HK-2 (cell line): ENCODE data around the gene NKPD1.
"Not testable (repeated sequence)": the region's sequence is repeated elsewhere in the genome, so short reads cannot be mapped to it uniquely, and the experiment has no call there.

Experiments used
- DNase-seq: peaks from one replicate; pipeline ENCODE4 v3.0.0-alpha.2; 2018; ENCODE audit not compliant: unreplicated experiment

NKPD1 gene

GRCh38 chr19:45140144-45140503, 20.7 kb downstream of the NKPD1 start:
- DNase-seq = no peak

- DNase-seq = no peak
These were observed 21.3 kb downstream of the NKPD1 start for GRCh38 chr19:45139286-45140143.

GRCh38 chr19:45138303-45138751, 22.5 kb downstream of the NKPD1 start:
- no peak for DNase-seq

- DNase-seq = no peak
These were observed 23.5 kb downstream of the NKPD1 start for GRCh38 chr19:45137179-45137761.

GRCh38 chr19:45136507-45137178, 24.1 kb downstream of the NKPD1 start:
- no peak for DNase-seq

GRCh38 chr19:45135176-45135885, 25.5 kb downstream of the NKPD1 start:
- DNase-seq = no peak

GRCh38 chr19:45133661-45134060, 27.1 kb downstream of the NKPD1 start:
- DNase-seq = no peak

GRCh38 chr19:45130888-45131615, 29.7 kb downstream of the NKPD1 start:
- DNase-seq = no peak

GRCh38 chr19:45130236-45130635, 30.5 kb downstream of the NKPD1 start:
- DNase-seq = no peak

- DNase-seq = no peak
These were observed 32.0 kb downstream of the NKPD1 start for GRCh38 chr19:45128806-45129205.

- DNase-seq = no peak
These were observed 32.6 kb downstream of the NKPD1 start for GRCh38 chr19:45128146-45128545.

- DNase-seq = no peak
These were observed 34.1 kb downstream of the NKPD1 start for GRCh38 chr19:45126654-45127053.

- DNase-seq = peak; percentile 77
These were observed 34.7 kb downstream of the NKPD1 start for GRCh38 chr19:45125975-45126493.

GRCh38 chr19:45125360-45125759, 35.4 kb downstream of the NKPD1 start:
- DNase-seq = no peak

- DNase-seq = no peak
These were observed 36.8 kb downstream of the NKPD1 start for GRCh38 chr19:45124021-45124420.

GRCh38 chr19:45123440-45123850, 37.3 kb downstream of the NKPD1 start:
- DNase-seq = no peak

GRCh38 chr19:45122832-45123231, 38.0 kb downstream of the NKPD1 start:
- DNase-seq = no peak

- no peak for DNase-seq
These were observed 38.9 kb downstream of the NKPD1 start for GRCh38 chr19:45121827-45122345.

GRCh38 chr19:45119582-45119981, 41.2 kb downstream of the NKPD1 start:
- no peak for DNase-seq

- DNase-seq = not testable (repeated sequence)
These were observed 42.0 kb downstream of the NKPD1 start for GRCh38 chr19:45118591-45119355.
